PC-9 (cell line): ENCODE data around the gene NAE1. TPM values are rescaled to one million over a fixed set of nuclear protein-coding genes. Genes with fewer than 3 reads are reported as not detected.

Experiments used
- BruUV-seq: library from RNA; stranded (reverse); fragments of 400-500 nt; replicated peaks from 2 replicates; lab custom pipeline; 2021; lab: Mats Ljungman, UMichigan
- CTCF ChIA-PET: fragments of 300-600 bp; sonication (Branson Sonifier 250); formaldehyde crosslinking; loops from one replicate; lab custom pipeline; 2022; ENCODE audit warnings: antibody characterized with exemption; lab: Charles Lee
- POLR2A ChIA-PET: fragments of 300-600 bp; sonication (Branson Sonifier 250); formaldehyde crosslinking; loops from one replicate; lab custom pipeline; 2022; ENCODE audit warnings: antibody characterized with exemption; ENCODE audit not compliant: unreplicated experiment; lab: Charles Lee
- DNase-seq, 2 experiments: peaks; one replicate each; pipeline versions ENCODE4 v3.0.0 to v3.0.0-alpha.2; 2015 to 2022; ENCODE audit warnings: mixed read lengths in 1 of 2
- H2AFZ ChIP-seq: fragments of 200-600 bp; sonication (generic); 2 replicates; pipeline ENCODE4 v1.8.1; 2017; ENCODE audit warnings: antibody characterized with exemption
- H3F3A ChIP-seq: fragments of 200-600 bp; sonication (generic); 2 replicates; pipeline ENCODE4 v1.8.1; 2017; ENCODE audit warnings: antibody characterized with exemption, mild to moderate bottlenecking, low read depth; ENCODE audit not compliant: insufficient read depth
- H3K27ac ChIP-seq: fragments of 200-600 bp; sonication (generic); 2 replicates; pipeline ENCODE4 v1.6.1; 2016; ENCODE audit warnings: mixed run types
- H3K27me3 ChIP-seq: fragments of 200-600 bp; sonication (generic); 2 replicates; pipeline ENCODE4 v1.6.1; 2016; ENCODE audit warnings: low read depth, mixed run types; ENCODE audit not compliant: insufficient read depth
- H3K36me3 ChIP-seq: fragments of 200-600 bp; sonication (generic); 2 replicates; pipeline ENCODE4 v1.6.1; 2016; ENCODE audit warnings: low read depth, mixed run types
- H3K4me1 ChIP-seq: fragments of 200-600 bp; sonication (generic); replicated peaks from 2 replicates; pipeline ENCODE4 v1.6.1; 2016; ENCODE audit warnings: mixed run types; ENCODE audit not compliant: insufficient read depth
- H3K4me2 ChIP-seq: fragments of 200-600 bp; sonication (generic); 2 replicates; pipeline ENCODE4 v1.6.1; 2017; ENCODE audit warnings: mixed run types
- H3K4me3 ChIP-seq: fragments of 200-600 bp; sonication (generic); 2 replicates; pipeline ENCODE4 v1.6.1; 2016; ENCODE audit warnings: mixed run types
- H3K79me2 ChIP-seq: fragments of 200-600 bp; sonication (generic); 2 replicates; pipeline ENCODE4 v1.6.1; 2017; ENCODE audit warnings: low read depth, mixed run types
- H3K9me2 ChIP-seq: fragments of 200-600 bp; sonication (generic); 2 replicates; pipeline ENCODE4 v1.8.1; 2017; ENCODE audit warnings: mild to moderate bottlenecking; ENCODE audit not compliant: insufficient read depth
- H3K9me3 ChIP-seq: fragments of 200-600 bp; sonication (generic); 2 replicates; pipeline ENCODE4 v1.8.1; 2016; ENCODE audit warnings: low read depth; ENCODE audit not compliant: insufficient read depth
- H4K20me1 ChIP-seq: fragments of 200-600 bp; sonication (generic); 2 replicates; pipeline ENCODE4 v1.8.1; 2017; ENCODE audit not compliant: insufficient read depth
- CTCF ChIP-seq: fragments of 200-600 bp; sonication (generic); conservative IDR thresholded peaks from 2 replicates; pipeline ENCODE4 v1.6.1; 2017; ENCODE audit warnings: mixed run types, antibody characterized with exemption, mild to moderate bottlenecking, moderate library complexity
- EZH2 ChIP-seq: fragments of 200-600 bp; sonication (generic); IDR thresholded peaks from 2 replicates; pipeline ENCODE4 v1.8.0; 2017; ENCODE audit warnings: antibody characterized with exemption, low read depth
- intact Hi-C: fragments of 100-400 bp; cut with micrococcal nuclease; formaldehyde crosslinking; loops from one replicate; pipeline ENCODE4 v1.10.0; 2022; ENCODE audit not compliant: unreplicated experiment
- total RNA-seq: library from RNA; stranded (reverse); gene quantifications from 2 replicates; pipeline ENCODE4 v1.2.3, GENCODE V29; 2021

The NAE1 gene
- total RNA-seq, 1 experiment from 2014 or later = 72.7 TPM

GRCh38 chr16:66851166-66851964, 20.6 kb upstream of the NAE1 start:
- Histone ChIP-seq H3K4me1 (no peaks in the 10 kb centered on the region), H3K79me2 (no peaks in the 10 kb centered on the region), H4K20me1 (no peaks in the 10 kb centered on the region; the same call in 1 of the 2 replicates), H3K4me3 (no peak overlapping the region), H3K27me3 (no peaks in the 10 kb centered on the region), H3K27ac (no peak overlapping the region), H3K9me3 (no peaks in the 10 kb centered on the region), H3K9me2 (no peaks in the 10 kb centered on the region), H3F3A (no peaks in the 10 kb centered on the region), H3K36me3 (no peaks in the 10 kb centered on the region), H3K4me2 (no peak overlapping the region), H2AFZ (no peak overlapping the region)
- POLR2A ChIA-PET = no interaction called here
- intact Hi-C loops = no loop called here
- CTCF ChIA-PET = no interaction called here
- no TSS peak for BruUV-seq
- DNase-seq = no peak
- no peak for TF ChIP-seq CTCF
- TF ChIP-seq EZH2 = no peak

- TF ChIP-seq CTCF (no peak), EZH2 (no peak)
- Histone ChIP-seq H3K4me1 (0 out of 2 replicates have a peak, but pooled peaks cover 6% of the 10 kb centered on the region), H3K79me2 (no peaks in the 10 kb centered on the region), H3K4me3 (no peak overlapping the region), H3K9me3 (no peaks in the 10 kb centered on the region), H3F3A (no peaks in the 10 kb centered on the region), H2AFZ (no peak overlapping the region), H3K36me3 (no peaks in the 10 kb centered on the region), H3K9me2 (no peaks in the 10 kb centered on the region), H3K27ac (no peak overlapping the region), H4K20me1 (no peaks in the 10 kb centered on the region; the same call in 1 of the 2 replicates), H3K4me2 (no peak overlapping the region), H3K27me3 (no peaks in the 10 kb centered on the region)
- CTCF ChIA-PET = no interaction called here
- POLR2A ChIA-PET = no interaction called here
- DNase-seq = no peak
- intact Hi-C loops = no loop called here
- BruUV-seq = no TSS peak
These were observed 19.5 kb upstream of the NAE1 start for GRCh38 chr16:66850115-66850815.

GRCh38 chr16:66849549-66849948, 18.8 kb upstream of the NAE1 start:
- DNase-seq = no peak
- TF ChIP-seq EZH2 (no peak), CTCF (no peak)
- Histone ChIP-seq H3K9me3 (no peaks in the 10 kb centered on the region), H3F3A (no peaks in the 10 kb centered on the region), H3K9me2 (no peaks in the 10 kb centered on the region), H3K4me2 (no peak overlapping the region), H2AFZ (no peak overlapping the region), H4K20me1 (no peaks in the 10 kb centered on the region; the same call in 1 of the 2 replicates), H3K4me3 (no peak overlapping the region), H3K4me1 (0 out of 2 replicates have a peak, but pooled peaks cover 6% of the 10 kb centered on the region), H3K79me2 (no peaks in the 10 kb centered on the region), H3K36me3 (no peaks in the 10 kb centered on the region), H3K27me3 (no peaks in the 10 kb centered on the region), H3K27ac (no peak overlapping the region)
- BruUV-seq = no TSS peak
- intact Hi-C loops = no loop called here
- ChIA-PET CTCF (interaction anchor here (0.7 kb wide), 1 partner anchor 11 kb away, joined by 3 read pairs; no protein-coding TSS in a partner anchor), POLR2A (no interaction called here)
